CD14-positive monocyte (primary cell): ENCODE data around the gene UBAC1. TPM values are rescaled to one million over a fixed set of nuclear protein-coding genes. Genes with fewer than 3 reads are reported as not detected.
"Not testable (repeated sequence)": the region's sequence is repeated elsewhere in the genome, so short reads cannot be mapped to it uniquely, and the experiment has no call there.

ENCODE experiments used
- DNase-seq, 3 donors: peaks; one replicate each; pipeline ENCODE4 v3.0.0-alpha.2; 2011 to 2022
- H2AFZ ChIP-seq: 2 replicates; pipeline ENCODE4 v1.6.0; 2012; ENCODE audit warnings: mild to moderate bottlenecking, low read depth, low read length, inconsistent platforms; ENCODE audit not compliant: insufficient read depth, poor library complexity, severe bottlenecking
- H3K27ac ChIP-seq, 2 donors: 1 replicate in 1 of 2; 2 replicates in 1 of 2; pipeline ENCODE4 v1.5.1; 2012 to 2013; ENCODE audit warnings: low read length in 2 of 2, control low read depth in 1 of 2, inconsistent platforms in 1 of 2, low read depth in 1 of 2, mild to moderate bottlenecking in 1 of 2
- H3K27me3 ChIP-seq, 2 donors: one replicate each; pipeline versions ENCODE4 v1.6.0 to v1.6.1; 2011 to 2013; ENCODE audit warnings: low read length in 2 of 2; ENCODE audit not compliant: control insufficient read depth in 2 of 2, insufficient read depth in 2 of 2
- H3K36me3 ChIP-seq, 2 donors: replicated peaks in 1 of 2; 1 replicate in 1 of 2; 2 replicates in 1 of 2; pipeline versions ENCODE4 v1.5.1 to v1.6.1; 2012 to 2013; ENCODE audit warnings: low read length in 2 of 2, control low read depth in 1 of 2, inconsistent platforms in 1 of 2, mild to moderate bottlenecking in 1 of 2; ENCODE audit not compliant: insufficient read depth in 2 of 2, control insufficient read depth in 1 of 2
- H3K4me1 ChIP-seq, 2 donors: 1 replicate in 1 of 2; 2 replicates in 1 of 2; pipeline versions ENCODE4 v1.5.1 to v1.6.1; 2012 to 2013; ENCODE audit warnings: low read length in 2 of 2, control low read depth in 1 of 2, inconsistent platforms in 1 of 2, mild to moderate bottlenecking in 1 of 2, moderate library complexity in 1 of 2; ENCODE audit not compliant: insufficient read depth in 2 of 2, control insufficient read depth in 1 of 2
- H3K4me2 ChIP-seq: replicated peaks from 2 replicates; pipeline ENCODE3; 2012; ENCODE audit warnings: low read length, moderate library complexity, mild to moderate bottlenecking; ENCODE audit not compliant: poor library complexity, severe bottlenecking; ENCODE audit errors: extremely low read depth
- H3K4me3 ChIP-seq, 3 experiments: fragments of 200-600 bp in 1 of 3; sonication (generic) in 1 of 3; replicated peaks in 1 of 3; 1 replicate in 2 of 3; 2 replicates in 1 of 3; pipeline ENCODE4 v1.5.1; 2011 to 2013; ENCODE audit warnings: low read length in 3 of 3, mild to moderate bottlenecking in 3 of 3, control low read depth in 2 of 3, low read depth in 2 of 3, inconsistent platforms in 1 of 3, moderate library complexity in 1 of 3
- H3K79me2 ChIP-seq: 2 replicates; pipeline ENCODE4 v1.6.0; 2012; ENCODE audit warnings: mild to moderate bottlenecking, control low read depth, inconsistent platforms, low read length, moderate library complexity; ENCODE audit not compliant: insufficient read depth
- H3K9ac ChIP-seq: 2 replicates; pipeline ENCODE4 v1.6.0; 2017; ENCODE audit warnings: low read length, mild to moderate bottlenecking; ENCODE audit not compliant: insufficient read depth, poor library complexity, severe bottlenecking
- H3K9me3 ChIP-seq, 2 donors: replicated peaks in 1 of 2; 1 replicate in 1 of 2; 2 replicates in 1 of 2; pipeline versions ENCODE4 v1.5.1 to v1.6.1; 2012 to 2013; ENCODE audit warnings: low read length in 2 of 2, control low read depth in 1 of 2; ENCODE audit not compliant: control insufficient read depth in 1 of 2, insufficient read depth in 1 of 2
- H4K20me1 ChIP-seq: 2 replicates; pipeline ENCODE4 v1.6.0; 2012; ENCODE audit warnings: mild to moderate bottlenecking, low read length, control low read depth, moderate library complexity; ENCODE audit not compliant: insufficient read depth
- H3K27ac Mint-ChIP-seq, 7 donors: one replicate each; pipeline ENCODE4 v1.8.0; 2020; ENCODE audit warnings: mild to moderate bottlenecking in 7 of 7, mixed read lengths in 7 of 7, moderate library complexity in 6 of 7, inconsistent platforms in 2 of 7
- H3K27me3 Mint-ChIP-seq, 3 donors: one replicate each; pipeline ENCODE4 v1.8.0; 2021 to 2022; ENCODE audit warnings: low read depth in 3 of 3, mild to moderate bottlenecking in 3 of 3, mixed read lengths in 3 of 3, moderate library complexity in 3 of 3, inconsistent platforms in 1 of 3
- H3K36me3 Mint-ChIP-seq, 2 donors: one replicate each; pipeline ENCODE4 v1.8.0; 2020; ENCODE audit warnings: mixed read lengths in 2 of 2, inconsistent platforms in 1 of 2, mild to moderate bottlenecking in 1 of 2
- H3K4me1 Mint-ChIP-seq: one replicate; pipeline ENCODE4 v1.8.0; 2020; ENCODE audit warnings: mild to moderate bottlenecking, mixed read lengths
- H3K4me3 Mint-ChIP-seq, 2 donors: one replicate each; pipeline ENCODE4 v1.8.0; 2020; ENCODE audit warnings: mild to moderate bottlenecking in 2 of 2, mixed read lengths in 2 of 2, moderate library complexity in 1 of 2
- H3K9me3 Mint-ChIP-seq, 7 donors: one replicate each; pipeline ENCODE4 v1.8.0; 2020 to 2022; ENCODE audit warnings: mixed read lengths in 7 of 7, mild to moderate bottlenecking in 6 of 7, moderate library complexity in 6 of 7, inconsistent platforms in 2 of 7
- CTCF ChIP-seq: fragments of 200-600 bp; IDR thresholded peaks from one replicate; pipeline ENCODE4 v1.8.0; 2022; ENCODE audit warnings: antibody characterized with exemption, mild to moderate bottlenecking
- WGBS: methylation state at CpG from one replicate; pipeline ENCODE4 v1.1.5; 2013; ENCODE audit warnings: missing lambda C conversion rate; ENCODE audit not compliant: insufficient coverage; 5-methylcytosine and 5-hydroxymethylcytosine counted together
- intact Hi-C, 2 donors: fragments of 100-400 bp; cut with micrococcal nuclease; formaldehyde crosslinking; loops; one replicate each; pipeline versions ENCODE4 v1.15.0 to v1.15.1; 2023
- polyA plus RNA-seq, 3 donors: library from polyadenylated mRNA; depleted of rRNA in 1 of 3; unstranded in 2 of 3; stranded (reverse) in 1 of 3; fragments of 300-500 nt in 2 of 3; fragments of >200 nt in 1 of 3; fragmentation: Illumina TruSeq in 2 of 3; gene quantifications; 1 replicate in 2 of 3; 2 replicates in 1 of 3; pipeline ENCODE4 v1.2.3, GENCODE V29; 2012 to 2021

UBAC1 gene
- polyA plus RNA-seq, 3 donors: 35.8 to 63.1 (median 52.5) TPM

GRCh38 chr9:135914921-135915320 lies 46.3 kb downstream of the UBAC1 start:
- 83% methylated on average over 1 of the region's 1 CpG for WGBS
- DNase-seq: no peak
- TF ChIP-seq CTCF: no peak
- Histone ChIP-seq H3K79me2 (peaks cover 8% of the 10 kb centered on the region), H3K9ac (no peak overlapping the region), H3K9me3 (peaks cover 42 to 62% of the 10 kb centered on the region in 2 donors), H3K4me2 (no peak overlapping the region), H3K4me1 (peaks cover 2 to 4% of the 10 kb centered on the region in 2 donors), H2AFZ (no peak overlapping the region), H3K36me3 (peaks cover 15 to 53% of the 10 kb centered on the region in 2 donors), H3K27ac (no peak overlapping the region), H3K27me3 (no peaks in the 10 kb centered on the region), H4K20me1 (peaks cover 5% of the 10 kb centered on the region), H3K4me3 (no peak overlapping the region)
- Mint-ChIP-seq H3K27me3 (peaks cover 0 to 2% (median 1%) of the 10 kb centered on the region in 3 donors), H3K27ac (no peak overlapping the region), H3K9me3 (peaks cover 26 to 76% (median 56%) of the 10 kb centered on the region in 7 donors), H3K36me3 (peaks cover 46 to 67% of the 10 kb centered on the region in 2 donors), H3K4me1 (peaks cover 12% of the 10 kb centered on the region), H3K4me3 (no peak overlapping the region)
- intact Hi-C loops: no loop called here

- intact Hi-C loops: loop anchor here in 1 of 2 donors (2.0 kb wide), 1 partner anchor 56 kb away; no protein-coding TSS in a partner anchor
- peaks cover 27 to 30% of the 10 kb centered on the region in 2 donors for H3K4me1 ChIP-seq
- H3K9me3 Mint-ChIP-seq: peaks cover 14 to 39% (median 26%) of the 10 kb centered on the region in 7 donors
- not testable (repeated sequence) for H3K4me2 ChIP-seq, DNase-seq, H3K27me3 ChIP-seq, H2AFZ ChIP-seq, H3K9ac ChIP-seq, H3K4me3 Mint-ChIP-seq, H3K27ac ChIP-seq, H3K27me3 Mint-ChIP-seq, H3K4me3 ChIP-seq
- H3K36me3 Mint-ChIP-seq: peaks cover 51 to 60% of the 10 kb centered on the region in 2 donors
- H3K9me3 ChIP-seq: peaks cover 15 to 33% of the 10 kb centered on the region in 2 donors
- H3K27ac Mint-ChIP-seq: peak overlapping the region in 4 of 7 donors; percentile 54 to 83 (median 74)
- peaks cover 12% of the 10 kb centered on the region for H4K20me1 ChIP-seq
- WGBS: 100% methylated on average over 2 of the region's 9 CpGs
- H3K36me3 ChIP-seq: peaks cover 15 to 52% of the 10 kb centered on the region in 2 donors
- peaks cover 32% of the 10 kb centered on the region for H3K4me1 Mint-ChIP-seq
- H3K79me2 ChIP-seq: peaks cover 27% of the 10 kb centered on the region
These were observed 49.9 kb downstream of the UBAC1 start for GRCh38 chr9:135911233-135911632.
